H1 (cell line): ENCODE results near the gene PRRT2. TPM values are rescaled to one million over a fixed set of nuclear protein-coding genes. Genes with fewer than 3 reads are reported as not detected.

ENCODE experiments used
- CTCF ChIA-PET: fragments of 300-600 bp; sonication (Branson Sonifier 250); formaldehyde crosslinking; loops from one replicate; lab custom pipeline; 2021; ENCODE audit not compliant: partially characterized antibody; lab: Charles Lee
- POLR2A ChIA-PET: fragments of 300-600 bp; sonication (Branson Sonifier 250); formaldehyde crosslinking; loops from one replicate; lab custom pipeline; 2021; ENCODE audit warnings: inconsistent platforms; ENCODE audit not compliant: partially characterized antibody; lab: Charles Lee
- DNase-seq, 2 experiments: peaks; one replicate each; pipeline versions ENCODE4 v3.0.0 to v3.0.0-alpha.2; 2010 to 2022; ENCODE audit warnings: low spot score in 2 of 2, low read depth in 1 of 2, mixed read lengths in 1 of 2
- FAIRE-seq: peaks from 2 replicates; lab custom pipeline; 2011; peaks lifted over from hg19 to GRCh38; lab: Jason Lieb, UNC
- H2AFZ ChIP-seq: 2 replicates; pipeline ENCODE4 v1.8.1; 2012; ENCODE audit warnings: low read length, inconsistent platforms
- H2AK5ac ChIP-seq: 2 replicates; pipeline ENCODE4 v1.6.1; 2013; ENCODE audit warnings: low read depth, low read length
- H2BK120ac ChIP-seq: replicated peaks from 2 replicates; pipeline ENCODE3; 2013; ENCODE audit warnings: low read depth, low read length, inconsistent platforms
- H2BK12ac ChIP-seq: 2 replicates; pipeline ENCODE4 v1.6.1; 2013; ENCODE audit warnings: low read depth, low read length
- H2BK15ac ChIP-seq: 2 replicates; pipeline ENCODE4 v1.6.1; 2013; ENCODE audit warnings: low read length
- H2BK20ac ChIP-seq: 2 replicates; pipeline ENCODE4 v1.6.1; 2013; ENCODE audit warnings: low read length
- H2BK5ac ChIP-seq: 2 replicates; pipeline ENCODE4 v1.6.1; 2013; ENCODE audit warnings: low read depth, low read length
- H3K14ac ChIP-seq: 2 replicates; pipeline ENCODE4 v1.6.1; 2013; ENCODE audit warnings: inconsistent platforms; ENCODE audit not compliant: insufficient read length
- H3K18ac ChIP-seq: 2 replicates; pipeline ENCODE4 v1.6.1; 2013; ENCODE audit warnings: low read length; ENCODE audit errors: extremely low read depth
- H3K23ac ChIP-seq: 2 replicates; pipeline ENCODE4 v1.6.1; 2013; ENCODE audit warnings: inconsistent platforms; ENCODE audit not compliant: insufficient read length
- H3K23me2 ChIP-seq: 2 replicates; pipeline ENCODE4 v1.6.1; 2013; ENCODE audit warnings: low read depth, low read length
- H3K27ac ChIP-seq: 2 replicates; pipeline ENCODE4 v1.6.1; 2011; ENCODE audit warnings: low read depth, low read length, inconsistent platforms
- H3K27me3 ChIP-seq, 4 experiments: replicated peaks in 1 of 4; 1 replicate in 1 of 4; 2 replicates in 3 of 4; pipeline versions ENCODE4 v1.6.1 to v1.8.1; 2011 to 2013; ENCODE audit warnings: low read length in 3 of 4, mild to moderate bottlenecking in 3 of 4, inconsistent platforms in 2 of 4, mixed read lengths in 2 of 4, moderate library complexity in 1 of 4; ENCODE audit not compliant: control insufficient read depth in 3 of 4, insufficient read depth in 3 of 4; ENCODE audit errors: extremely low read depth in 1 of 4
- H3K36me3 ChIP-seq, 4 experiments: 2 replicates each; pipeline versions ENCODE4 v1.6.1 to v1.8.1; 2011 to 2013; ENCODE audit warnings: mild to moderate bottlenecking in 4 of 4, low read length in 3 of 4, moderate library complexity in 2 of 4, control low read depth in 1 of 4, inconsistent platforms in 1 of 4; ENCODE audit not compliant: insufficient read depth in 4 of 4, control insufficient read depth in 2 of 4
- H3K4ac ChIP-seq: replicated peaks from 2 replicates; pipeline ENCODE3; 2013; ENCODE audit warnings: low read length, low read depth, mixed read lengths, inconsistent platforms; ENCODE audit not compliant: insufficient read length
- H3K4me1 ChIP-seq, 4 experiments: replicated peaks in 1 of 4; 1 replicate in 1 of 4; 2 replicates in 3 of 4; pipeline versions ENCODE4 v1.6.1 to v1.8.1; 2011 to 2013; ENCODE audit warnings: low read length in 3 of 4, inconsistent platforms in 2 of 4, mixed read lengths in 1 of 4; ENCODE audit not compliant: insufficient read depth in 4 of 4, control insufficient read depth in 3 of 4
- H3K4me2 ChIP-seq, 2 experiments: 2 replicates each; pipeline versions ENCODE4 v1.6.1 to v1.8.1; 2011 to 2013; ENCODE audit warnings: low read depth in 2 of 2, low read length in 2 of 2, control low read depth in 1 of 2, inconsistent platforms in 1 of 2, mild to moderate bottlenecking in 1 of 2; ENCODE audit not compliant: insufficient read depth in 1 of 2
- H3K4me3 ChIP-seq, 4 experiments: fragments of 200-600, 300-600 bp in 1 of 4; sonication (generic), shearing (Covaris generic), sonication (Bioruptor Twin) in 1 of 4; 2 replicates each; pipeline versions ENCODE4 v1.5.1 to v1.8.1; 2011 to 2016; ENCODE audit warnings: low read length in 4 of 4, low read depth in 3 of 4, control low read depth in 2 of 4, inconsistent platforms in 2 of 4, mild to moderate bottlenecking in 2 of 4, mixed read lengths in 1 of 4, moderate library complexity in 1 of 4; ENCODE audit not compliant: insufficient read depth in 2 of 4; ENCODE audit errors: extremely low read depth in 1 of 4
- H3K56ac ChIP-seq: replicated peaks from 2 replicates; pipeline ENCODE3; 2013; ENCODE audit warnings: low read depth, mild to moderate bottlenecking, mixed read lengths, low read length, inconsistent platforms; ENCODE audit not compliant: insufficient read length
- H3K79me1 ChIP-seq: 2 replicates; pipeline ENCODE4 v1.6.1; 2013; ENCODE audit warnings: low read depth, low read length, control low read depth
- H3K79me2 ChIP-seq, 2 experiments: 2 replicates each; pipeline versions ENCODE4 v1.6.1 to v1.8.1; 2012 to 2013; ENCODE audit warnings: low read length in 2 of 2, mild to moderate bottlenecking in 2 of 2, inconsistent platforms in 1 of 2; ENCODE audit not compliant: insufficient read depth in 2 of 2, control insufficient read depth in 1 of 2
- H3K9ac ChIP-seq, 4 experiments: replicated peaks in 1 of 4; 1 replicate in 1 of 4; 2 replicates in 3 of 4; pipeline versions ENCODE4 v1.6.1 to v1.8.1; 2011 to 2013; ENCODE audit warnings: low read depth in 3 of 4, low read length in 3 of 4, control low read depth in 2 of 4, mild to moderate bottlenecking in 2 of 4, moderate library complexity in 2 of 4, inconsistent platforms in 1 of 4; ENCODE audit errors: extremely low read depth in 1 of 4
- H3K9me3 ChIP-seq, 2 experiments: 2 replicates each; pipeline versions ENCODE4 v1.6.1 to v1.8.1; 2012 to 2013; ENCODE audit warnings: mild to moderate bottlenecking in 2 of 2, moderate library complexity in 2 of 2, control low read depth in 1 of 2, inconsistent platforms in 1 of 2, low read depth in 1 of 2, low read length in 1 of 2, mixed read lengths in 1 of 2; ENCODE audit not compliant: insufficient read depth in 2 of 2
- H4K20me1 ChIP-seq, 2 experiments: replicated peaks in 1 of 2; 2 replicates each; pipeline versions ENCODE3 to v1.8.1; 2011 to 2013; ENCODE audit warnings: inconsistent platforms in 2 of 2, low read length in 2 of 2, mild to moderate bottlenecking in 1 of 2; ENCODE audit not compliant: insufficient read depth in 2 of 2, control insufficient read depth in 1 of 2
- H4K5ac ChIP-seq: 2 replicates; pipeline ENCODE4 v1.6.1; 2013; ENCODE audit warnings: low read length, low read depth, mixed read lengths, inconsistent platforms; ENCODE audit not compliant: insufficient read length
- H4K8ac ChIP-seq: 2 replicates; pipeline ENCODE4 v1.8.0; 2013; ENCODE audit warnings: mild to moderate bottlenecking, moderate library complexity, low read length, inconsistent platforms; ENCODE audit not compliant: insufficient read depth; ENCODE audit errors: extremely low read depth
- H4K91ac ChIP-seq: replicated peaks from 2 replicates; pipeline ENCODE3; 2013; ENCODE audit warnings: low read length, mixed read lengths, inconsistent platforms; ENCODE audit not compliant: insufficient read length
- HDAC6 ChIP-seq: IDR thresholded peaks from one replicate; pipeline ENCODE4 v1.7.1; 2012; ENCODE audit warnings: low read depth, mild to moderate bottlenecking, inconsistent platforms, low read length, moderate library complexity
- JUN ChIP-seq: IDR thresholded peaks from 2 replicates; pipeline ENCODE4 v1.6.1; 2011; ENCODE audit warnings: low read depth, mild to moderate bottlenecking, improper control_type of control experiment, low read length
- POU5F1 ChIP-seq: IDR thresholded peaks from 2 replicates; pipeline ENCODE4 v1.6.1; 2011; ENCODE audit warnings: low read depth, mild to moderate bottlenecking, low read length, moderate library complexity
- SIX5 ChIP-seq: IDR thresholded peaks from 2 replicates; pipeline ENCODE4 v1.6.1; 2011; ENCODE audit warnings: mild to moderate bottlenecking, low read depth, low read length
- WGBS, 2 experiments: shearing (Covaris generic) in 1 of 2; methylation state at CpG; one replicate each; pipeline versions ENCODE4 v1.1.6 to v1.1.7; 2013 to 2015; ENCODE audit warnings: low lambda C conversion rate in 2 of 2, mixed read lengths in 2 of 2, inconsistent platforms in 1 of 2, low coverage in 1 of 2, missing lambda C conversion rate in 1 of 2; ENCODE audit not compliant: insufficient replicate concordance in 2 of 2, insufficient coverage in 1 of 2, insufficient read length in 1 of 2; ENCODE audit errors: extremely low coverage in 1 of 2, missing lambda C conversion rate in 1 of 2; 5-methylcytosine and 5-hydroxymethylcytosine counted together
- polyA plus RNA-seq, 7 experiments: library from polyadenylated mRNA; depleted of rRNA in 3 of 7; stranded (reverse) in 5 of 7; unstranded in 2 of 7; fragments of >200 nt in 5 of 7; fragments of 200-250 nt in 2 of 7; gene quantifications; 1 replicate in 5 of 7; 2 replicates in 1 of 7; 4 replicates in 1 of 7; pipeline versions ENCODE4 v1.2.1 to v1.2.3, GENCODE V29; 2011 to 2013; ENCODE audit warnings: missing spikeins in 2 of 7, mixed read lengths in 2 of 7
- total RNA-seq: library from RNA; stranded (reverse); fragmentation: NEBNext Ultra II Directional; extraction: Animal tissue kit (Norgen Biotek cat#: 25700); gene quantifications from 2 replicates; pipeline ENCODE4 v1.2.1, GENCODE V29; 2021

The PRRT2 gene
- total and polyA plus RNA-seq, 2 of the 8 experiments (the other 6 are each of a cell fraction or from before 2014, with no cell fraction given), result 12.8 to 32.6 TPM

DNA sequence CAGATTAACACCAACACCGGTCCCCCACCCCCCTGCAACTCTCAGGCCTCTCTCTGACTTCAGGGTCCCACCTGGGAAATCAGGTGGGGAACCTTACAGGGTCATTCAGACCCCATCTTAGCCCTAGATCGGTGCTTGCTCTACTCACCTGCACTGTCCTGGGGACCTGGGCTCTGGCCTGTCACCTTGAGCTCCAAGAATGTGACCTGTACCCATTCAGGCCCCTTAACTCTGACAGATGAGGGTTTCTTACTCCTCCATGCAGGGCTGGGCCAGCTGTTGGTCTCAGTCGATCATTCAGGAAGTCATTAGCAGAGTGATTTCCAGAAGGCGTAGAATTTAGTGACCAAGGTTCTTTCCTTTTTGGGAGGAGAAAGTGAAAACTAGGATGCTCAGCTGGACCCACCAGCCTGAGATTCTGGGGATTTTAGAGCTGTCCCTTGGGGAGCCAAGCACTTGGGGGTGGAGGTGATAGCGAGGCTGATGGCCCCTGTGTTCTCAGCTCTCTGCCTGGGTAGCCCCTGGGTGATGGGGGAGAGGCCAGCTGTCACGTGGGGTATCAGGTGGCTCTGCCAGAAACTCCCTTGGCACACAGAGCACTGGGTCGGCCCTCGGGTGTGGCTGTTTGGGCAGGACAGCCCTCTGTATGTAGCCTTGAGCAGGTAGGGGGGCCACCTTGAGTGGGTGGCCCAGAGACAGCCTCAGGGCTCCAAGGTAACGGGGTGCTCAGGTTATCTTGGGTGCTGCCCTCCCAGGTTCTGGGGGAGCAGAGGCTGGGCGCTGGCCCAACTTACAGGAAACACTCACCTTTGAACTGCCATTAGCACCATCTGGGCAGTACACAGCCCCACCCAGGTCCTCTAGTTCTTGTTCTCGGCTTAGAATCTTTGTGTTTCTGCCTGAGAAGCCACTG lies 9.0 kb downstream of the PRRT2 start:
- H4K91ac ChIP-seq, result no peak overlapping the region
- H3K36me3 ChIP-seq, result peaks cover 12 to 23% (median 18%) of the 10 kb centered on the region in 4 experiments
- H3K9ac ChIP-seq, result no peak overlapping the region; a peak in 1 of 7 replicates
- peaks cover 5% of the 10 kb centered on the region; the same call in 1 of the 2 replicates for H3K79me1 ChIP-seq
- H2BK20ac ChIP-seq, result no peak overlapping the region
- H3K18ac ChIP-seq, result no peak overlapping the region
- DNase-seq, result no peak
- ChIA-PET CTCF (interaction anchor here (1.0 to 17.5 kb wide), 9 partner anchors 9 to 234 kb away, joined by 3 to 212 read pairs (median 5); partner anchors contain the start of gene MAZ), POLR2A (interaction anchor here (0.6 to 16.6 kb wide), 11 partner anchors 9 to 211 kb away, joined by 3 to 167 read pairs (median 5); no protein-coding TSS in a partner anchor)
- H4K5ac ChIP-seq, result no peak overlapping the region
- peaks cover 0 to 9% (median 5%) of the 10 kb centered on the region in 4 experiments; a peak in 5 of 7 replicates for H3K4me1 ChIP-seq
- no peak overlapping the region for H2BK5ac ChIP-seq
- no peaks in the 10 kb centered on the region for H3K27me3 ChIP-seq
- peaks cover 4% of the 10 kb centered on the region for H3K23me2 ChIP-seq
- H4K20me1 ChIP-seq, result peaks cover 2 to 4% of the 10 kb centered on the region in 2 experiments
- WGBS, 2 experiments, result 85% methylated on average over 10 of the region's 11 CpGs; no CpG with 5 or more reads in 1 of the 2 experiments
- no peak overlapping the region for H2BK120ac ChIP-seq
- no peak overlapping the region for H3K23ac ChIP-seq
- no peak overlapping the region for H2AK5ac ChIP-seq
- H3K56ac ChIP-seq, result no peak overlapping the region
- no peak overlapping the region for H2BK15ac ChIP-seq
- H3K9me3 ChIP-seq, result no peaks in the 10 kb centered on the region
- H3K14ac ChIP-seq, result no peak overlapping the region
- TF ChIP-seq POU5F1 (no peak), HDAC6 (no peak), JUN (no peak), SIX5 (no peak)
- H3K79me2 ChIP-seq, result peaks cover 0 to 18% of the 10 kb centered on the region in 2 experiments; a peak in 1 of 4 replicates
- FAIRE-seq, result no peak
- H3K27ac ChIP-seq, result no peak overlapping the region
- H2BK12ac ChIP-seq, result no peak overlapping the region
- no peak overlapping the region; a peak in 1 of 8 replicates for H3K4me3 ChIP-seq
- no peak overlapping the region for H4K8ac ChIP-seq
- no peak overlapping the region for H3K4me2 ChIP-seq
- no peak overlapping the region for H2AFZ ChIP-seq
- H3K4ac ChIP-seq, result no peak overlapping the region
